ENCODE results near the gene TSPAN4. TPM values are rescaled to one million over a fixed set of nuclear protein-coding genes. Genes with fewer than 3 reads are reported as not detected.

Gene TSPAN4
- total and polyA plus RNA-seq, 2 of the 13 experiments (the other 11 are each of a cell fraction or from before 2014, with no cell fraction given), result 31.7 to 68.3 TPM

- TF ChIP-seq, protein P1, sequence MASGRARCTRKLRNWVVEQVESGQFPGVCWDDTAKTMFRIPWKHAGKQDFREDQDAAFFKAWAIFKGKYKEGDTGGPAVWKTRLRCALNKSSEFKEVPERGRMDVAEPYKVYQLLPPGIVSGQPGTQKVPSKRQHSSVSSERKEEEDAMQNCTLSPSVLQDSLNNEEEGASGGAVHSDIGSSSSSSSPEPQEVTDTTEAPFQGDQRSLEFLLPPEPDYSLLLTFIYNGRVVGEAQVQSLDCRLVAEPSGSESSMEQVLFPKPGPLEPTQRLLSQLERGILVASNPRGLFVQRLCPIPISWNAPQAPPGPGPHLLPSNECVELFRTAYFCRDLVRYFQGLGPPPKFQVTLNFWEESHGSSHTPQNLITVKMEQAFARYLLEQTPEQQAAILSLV (CRISPR knock-in tag; IDR thresholded peaks at IDR 0.05; ENCODE audit: borderline replicate concordance), result peak; percentile 78; the same call in 1 of the 2 replicates
- TF ChIP-seq ZFY (CRISPR knock-in tag; IDR thresholded peaks at IDR 0.05), result peak; percentile 78
- TF ChIP-seq, protein P2, sequence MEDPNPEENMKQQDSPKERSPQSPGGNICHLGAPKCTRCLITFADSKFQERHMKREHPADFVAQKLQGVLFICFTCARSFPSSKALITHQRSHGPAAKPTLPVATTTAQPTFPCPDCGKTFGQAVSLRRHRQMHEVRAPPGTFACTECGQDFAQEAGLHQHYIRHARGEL (CRISPR knock-in tag; IDR thresholded peaks at IDR 0.05), result no peak
- no peak for TF ChIP-seq ZNF609 (CRISPR knock-in tag; IDR thresholded peaks at IDR 0.05; ENCODE audit: borderline replicate concordance)
- TF ChIP-seq ZNF260 (CRISPR knock-in tag; IDR thresholded peaks at IDR 0.05; ENCODE audit: borderline replicate concordance, low read depth), result no peak
- peak; percentile 23 to 74; a peak in 2 of 4 replicates for TF ChIP-seq POLR2A (IDR thresholded peaks at IDR 0.05; ENCODE audit: insufficient read depth in 1 of 2, low read depth in 2 of 2, low read length in 2 of 2)
- no peak for TF ChIP-seq ZNF652 (CRISPR knock-in tag; IDR thresholded peaks at IDR 0.05; ENCODE audit: borderline replicate concordance, low read depth)
- no peak for TF ChIP-seq ZMYM2 (CRISPR knock-in tag; IDR thresholded peaks at IDR 0.05)
- no peak for TF ChIP-seq RFX5 (IDR thresholded peaks at IDR 0.05; ENCODE audit: low read depth, low read length)
- TF ChIP-seq RBAK (CRISPR knock-in tag; IDR thresholded peaks at IDR 0.05), result no peak
- no peak for TF ChIP-seq HNRNPH1 (optimal IDR thresholded peaks at IDR 0.05; ENCODE audit: low read depth, low read length)
- TF ChIP-seq SP1 (IDR thresholded peaks at IDR 0.05), result no peak
- no peak for TF ChIP-seq SP1 (CRISPR knock-in tag; IDR thresholded peaks at IDR 0.05)
- TF ChIP-seq ZSCAN9 (CRISPR knock-in tag; IDR thresholded peaks at IDR 0.05; ENCODE audit: borderline replicate concordance), result no peak
- TF ChIP-seq KLF16 (CRISPR knock-in tag; IDR thresholded peaks at IDR 0.05), result no peak; a peak in 1 of 4 replicates
- no peak for TF ChIP-seq HMGA1 (CRISPR knock-in tag; conservative IDR thresholded peaks at IDR 0.05)
- TF ChIP-seq PHF5A (CRISPR knock-in tag; IDR thresholded peaks at IDR 0.05; ENCODE audit: low read depth, unreplicated experiment), result no peak
- no peak for TF ChIP-seq ZNF7 (CRISPR knock-in tag; IDR thresholded peaks at IDR 0.05)
- TF ChIP-seq, protein P3, sequence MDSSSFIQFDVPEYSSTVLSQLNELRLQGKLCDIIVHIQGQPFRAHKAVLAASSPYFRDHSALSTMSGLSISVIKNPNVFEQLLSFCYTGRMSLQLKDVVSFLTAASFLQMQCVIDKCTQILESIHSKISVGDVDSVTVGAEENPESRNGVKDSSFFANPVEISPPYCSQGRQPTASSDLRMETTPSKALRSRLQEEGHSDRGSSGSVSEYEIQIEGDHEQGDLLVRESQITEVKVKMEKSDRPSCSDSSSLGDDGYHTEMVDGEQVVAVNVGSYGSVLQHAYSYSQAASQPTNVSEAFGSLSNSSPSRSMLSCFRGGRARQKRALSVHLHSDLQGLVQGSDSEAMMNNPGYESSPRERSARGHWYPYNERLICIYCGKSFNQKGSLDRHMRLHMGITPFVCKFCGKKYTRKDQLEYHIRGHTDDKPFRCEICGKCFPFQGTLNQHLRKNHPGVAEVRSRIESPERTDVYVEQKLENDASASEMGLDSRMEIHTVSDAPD (CRISPR knock-in tag; IDR thresholded peaks at IDR 0.05), result no peak
- TF ChIP-seq, protein P4, sequence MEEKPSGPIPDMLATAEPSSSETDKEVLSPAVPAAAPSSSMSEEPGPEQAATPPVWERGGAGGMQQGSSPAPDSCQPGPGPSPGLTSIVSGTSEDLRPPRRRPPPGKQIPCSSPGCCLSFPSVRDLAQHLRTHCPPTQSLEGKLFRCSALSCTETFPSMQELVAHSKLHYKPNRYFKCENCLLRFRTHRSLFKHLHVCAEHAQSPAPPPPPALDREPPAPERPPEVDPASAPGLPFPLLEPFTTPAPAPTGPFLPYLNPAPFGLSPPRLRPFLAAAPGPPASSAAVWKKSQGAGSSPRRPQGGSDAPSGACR (CRISPR knock-in tag; IDR thresholded peaks at IDR 0.05), result peak; percentile 59; the same call in 1 of the 2 replicates
- TF ChIP-seq KMT2B (CRISPR knock-in tag; IDR thresholded peaks at IDR 0.05), result peak; percentile 47; the same call in 1 of the 2 replicates
- no peak for TF ChIP-seq TERF1 (CRISPR knock-in tag; IDR thresholded peaks at IDR 0.05)
- TF ChIP-seq PCBP1 (IDR thresholded peaks at IDR 0.05; ENCODE audit: borderline replicate concordance, low read depth, low read length), result no peak
Observed at GRCh38 chr11:910589-911030, 68.0 kb downstream of the TSPAN4 start, which contains the start of gene CHID1 (continued).
